OCI-LY1 (cell line): ENCODE results near the gene PBX3.

Source experiments
- H2AFZ ChIP-seq: fragments of 200-600 bp; sonication (generic), shearing (Covaris generic); 2 replicates; pipeline ENCODE4 v1.6.0; 2014; ENCODE audit warnings: antibody characterized with exemption, mild to moderate bottlenecking, low read length
- H3F3A ChIP-seq: fragments of 200-600 bp; sonication (generic), shearing (Covaris generic); 2 replicates; pipeline ENCODE4 v1.6.0; 2014; ENCODE audit warnings: mild to moderate bottlenecking, antibody characterized with exemption, low read length, moderate library complexity; ENCODE audit not compliant: insufficient read depth
- H3K27ac ChIP-seq: fragments of 200-600 bp; sonication (generic); 2 replicates; pipeline ENCODE4 v1.5.1; 2014; ENCODE audit warnings: low read length, mixed run types, mild to moderate bottlenecking, low read depth; ENCODE audit not compliant: poor library complexity, severe bottlenecking
- H3K27me3 ChIP-seq: fragments of 200-600 bp; sonication (generic); 2 replicates; pipeline ENCODE4 v1.6.0; 2014; ENCODE audit warnings: antibody characterized with exemption, mild to moderate bottlenecking, low read length, moderate library complexity; ENCODE audit not compliant: insufficient read depth
- H3K36me3 ChIP-seq: fragments of 200-600 bp; sonication (generic); 2 replicates; pipeline ENCODE4 v1.6.1; 2014; ENCODE audit warnings: mild to moderate bottlenecking, antibody characterized with exemption, low read length, moderate library complexity, mixed read lengths; ENCODE audit not compliant: insufficient read depth
- H3K4me1 ChIP-seq: fragments of 200-600 bp; sonication (generic); 2 replicates; pipeline ENCODE4 v1.5.1; 2014; ENCODE audit warnings: mild to moderate bottlenecking, low read length, moderate library complexity; ENCODE audit not compliant: insufficient read depth, severe bottlenecking
- H3K4me2 ChIP-seq: fragments of 200-600 bp; sonication (generic), shearing (Covaris generic); 2 replicates; pipeline ENCODE4 v1.6.1; 2014; ENCODE audit warnings: low read length
- H3K4me3 ChIP-seq: fragments of 200-600 bp; sonication (generic); 2 replicates; pipeline ENCODE4 v1.5.1; 2014; ENCODE audit warnings: low read length, low read depth, mild to moderate bottlenecking, mixed read lengths; ENCODE audit not compliant: poor library complexity, severe bottlenecking
- H3K79me2 ChIP-seq: fragments of 200-600 bp; shearing (Covaris generic); 2 replicates; pipeline ENCODE4 v1.6.1; 2016; ENCODE audit warnings: mixed run types, low read length, mixed read lengths; ENCODE audit not compliant: insufficient read depth
- H3K9ac ChIP-seq: fragments of 200-600 bp; sonication (generic), shearing (Covaris generic); 2 replicates; pipeline ENCODE4 v1.6.1; 2014; ENCODE audit warnings: mild to moderate bottlenecking, low read length, mixed read lengths
- H3K9me2 ChIP-seq: fragments of 200-600 bp; sonication (generic), shearing (Covaris generic); 2 replicates; pipeline ENCODE4 v1.6.1; 2014; ENCODE audit warnings: low read depth, mild to moderate bottlenecking, low read length, mixed read lengths
- H3K9me3 ChIP-seq: fragments of 200-600 bp; shearing (Covaris generic); 2 replicates; pipeline ENCODE4 v1.6.1; 2014; ENCODE audit warnings: low read length, mixed read lengths
- H4K20me1 ChIP-seq: fragments of 200-600 bp; sonication (generic), shearing (Covaris generic); 2 replicates; pipeline ENCODE4 v1.6.0; 2016; ENCODE audit warnings: mild to moderate bottlenecking, low read length; ENCODE audit not compliant: insufficient read depth
- CTCF ChIP-seq: fragments of 200-600 bp; sonication (generic), shearing (Covaris generic); IDR thresholded peaks from 2 replicates; pipeline ENCODE4 v1.5.1; 2017; ENCODE audit warnings: mild to moderate bottlenecking, antibody characterized with exemption, low read length, moderate library complexity, mixed read lengths
- EZH2 ChIP-seq: fragments of 200-600 bp; sonication (generic), shearing (Covaris generic); IDR thresholded peaks from 2 replicates; pipeline ENCODE4 v1.8.0; 2017; ENCODE audit warnings: borderline replicate concordance, mixed run types, mild to moderate bottlenecking, antibody characterized with exemption, low read length, moderate library complexity, mixed read lengths

Gene PBX3

GRCh38 chr9:125972012-125972729, 225.0 kb downstream of the PBX3 start:
- TF ChIP-seq CTCF, result no peak
- no peak for TF ChIP-seq EZH2
- H3K9me2 ChIP-seq, result no peaks in the 10 kb centered on the region
- H3K4me1 ChIP-seq, result no peaks in the 10 kb centered on the region
- no peaks in the 10 kb centered on the region; the same call in none of the 2 replicates for H3K36me3 ChIP-seq
- no peak overlapping the region for H3K27ac ChIP-seq
- H3K79me2 ChIP-seq, result no peaks in the 10 kb centered on the region
- H3F3A ChIP-seq, result no peaks in the 10 kb centered on the region
- no peak overlapping the region for H3K4me2 ChIP-seq
- no peak overlapping the region for H3K4me3 ChIP-seq
- no peak overlapping the region for H2AFZ ChIP-seq
- H4K20me1 ChIP-seq, result no peaks in the 10 kb centered on the region
- H3K9ac ChIP-seq, result no peak overlapping the region
- H3K27me3 ChIP-seq, result no peaks in the 10 kb centered on the region
- H3K9me3 ChIP-seq, result no peaks in the 10 kb centered on the region

- no peak overlapping the region for H3K9ac ChIP-seq
- H3K9me3 ChIP-seq, result no peaks in the 10 kb centered on the region
- H3K4me1 ChIP-seq, result no peaks in the 10 kb centered on the region
- H3K27me3 ChIP-seq, result no peaks in the 10 kb centered on the region
- H3K27ac ChIP-seq, result no peak overlapping the region
- no peak overlapping the region for H3K4me2 ChIP-seq
- TF ChIP-seq CTCF (no peak), EZH2 (no peak)
- no peaks in the 10 kb centered on the region; the same call in 1 of the 2 replicates for H3K36me3 ChIP-seq
- H4K20me1 ChIP-seq, result no peaks in the 10 kb centered on the region
- H3F3A ChIP-seq, result no peaks in the 10 kb centered on the region
- no peak overlapping the region for H3K4me3 ChIP-seq
- no peaks in the 10 kb centered on the region for H3K79me2 ChIP-seq
- no peak overlapping the region for H2AFZ ChIP-seq
- H3K9me2 ChIP-seq, result no peaks in the 10 kb centered on the region
Measured at GRCh38 chr9:125973547-125973946, 226.4 kb downstream of the PBX3 start.

DNA sequence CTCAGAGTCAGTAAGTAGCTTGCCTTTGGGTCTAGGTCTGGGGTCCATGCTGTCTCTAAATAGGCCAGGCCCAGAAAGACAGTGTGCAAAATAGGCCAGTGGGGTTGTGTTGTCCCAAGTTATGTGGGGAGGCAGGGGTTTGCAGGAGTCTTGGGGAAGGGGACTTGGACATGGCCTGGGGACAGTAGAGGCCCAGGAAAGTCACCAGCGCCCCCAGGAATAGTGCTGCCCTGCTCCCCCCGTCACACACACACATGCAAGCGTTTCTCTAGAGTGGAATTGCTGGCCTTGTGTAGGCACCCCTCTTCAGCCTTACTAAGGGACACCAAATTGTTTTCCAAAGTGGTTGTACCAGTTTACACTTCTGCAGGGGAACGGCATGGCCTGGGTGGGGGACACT, 227.5 kb downstream of the PBX3 start:
- H2AFZ ChIP-seq, result no peak overlapping the region
- H3K4me1 ChIP-seq, result no peaks in the 10 kb centered on the region
- no peaks in the 10 kb centered on the region for H3K27me3 ChIP-seq
- H3F3A ChIP-seq, result no peaks in the 10 kb centered on the region
- H3K36me3 ChIP-seq, result no peaks in the 10 kb centered on the region; the same call in 1 of the 2 replicates
- H3K9me2 ChIP-seq, result no peaks in the 10 kb centered on the region
- H3K4me3 ChIP-seq, result no peak overlapping the region
- H3K79me2 ChIP-seq, result no peaks in the 10 kb centered on the region
- H3K9ac ChIP-seq, result no peak overlapping the region
- no peak for TF ChIP-seq CTCF
- TF ChIP-seq EZH2, result no peak
- no peaks in the 10 kb centered on the region for H4K20me1 ChIP-seq
- H3K9me3 ChIP-seq, result peaks cover 7% of the 10 kb centered on the region
- H3K27ac ChIP-seq, result no peak overlapping the region
- no peak overlapping the region for H3K4me2 ChIP-seq
